GM13977 (cell line): ENCODE results near the gene IL12RB2.
"Not testable (repeated sequence)": the region's sequence is repeated elsewhere in the genome, so short reads cannot be mapped to it uniquely, and the experiment has no call there.

Experiments
- DNase-seq: peaks from one replicate; pipeline ENCODE4 v3.0.0; 2012; ENCODE audit warnings: low spot score
- in situ Hi-C: fragments of 300-500 bp; cut with MboI; formaldehyde crosslinking; loops from one replicate; pipeline ENCODE4 v1.12.0; 2022; ENCODE audit warnings: low sequenced_read_pairs, low pct_unique_long_range_greater_than_20kb, mixed read lengths, inconsistent platforms; ENCODE audit not compliant: unreplicated experiment
- TF ChIP-seq, protein P1 (sequence below): IDR thresholded peaks from 2 replicates; pipeline ENCODE4 v1.5.1; 2012; ENCODE audit warnings: mild to moderate bottlenecking, control low read depth; ENCODE audit not compliant: insufficient read depth; ENCODE audit errors: extremely low read depth, missing control alignments

IL12RB2 gene

DNA sequence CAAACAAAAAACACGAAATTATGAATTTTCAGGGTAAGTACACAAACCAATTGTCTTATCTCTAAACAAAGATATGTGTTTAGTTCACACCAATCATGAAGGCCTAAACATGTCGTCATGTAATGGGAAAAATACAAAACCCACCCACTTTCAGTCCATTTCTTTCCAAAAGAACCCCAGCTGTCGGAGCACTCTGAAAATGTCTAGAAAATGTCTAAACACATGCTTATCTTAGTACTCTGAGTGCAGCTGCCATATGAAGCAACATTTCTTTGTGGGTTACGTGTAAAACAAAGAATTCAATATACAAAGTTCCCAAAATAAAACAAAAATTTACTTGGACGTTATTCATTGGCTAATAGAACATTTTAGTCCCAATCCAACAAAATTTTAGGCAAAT lies 99.8 kb downstream of the IL12RB2 start:
- DNase-seq = no peak
- TF ChIP-seq, protein P1, sequence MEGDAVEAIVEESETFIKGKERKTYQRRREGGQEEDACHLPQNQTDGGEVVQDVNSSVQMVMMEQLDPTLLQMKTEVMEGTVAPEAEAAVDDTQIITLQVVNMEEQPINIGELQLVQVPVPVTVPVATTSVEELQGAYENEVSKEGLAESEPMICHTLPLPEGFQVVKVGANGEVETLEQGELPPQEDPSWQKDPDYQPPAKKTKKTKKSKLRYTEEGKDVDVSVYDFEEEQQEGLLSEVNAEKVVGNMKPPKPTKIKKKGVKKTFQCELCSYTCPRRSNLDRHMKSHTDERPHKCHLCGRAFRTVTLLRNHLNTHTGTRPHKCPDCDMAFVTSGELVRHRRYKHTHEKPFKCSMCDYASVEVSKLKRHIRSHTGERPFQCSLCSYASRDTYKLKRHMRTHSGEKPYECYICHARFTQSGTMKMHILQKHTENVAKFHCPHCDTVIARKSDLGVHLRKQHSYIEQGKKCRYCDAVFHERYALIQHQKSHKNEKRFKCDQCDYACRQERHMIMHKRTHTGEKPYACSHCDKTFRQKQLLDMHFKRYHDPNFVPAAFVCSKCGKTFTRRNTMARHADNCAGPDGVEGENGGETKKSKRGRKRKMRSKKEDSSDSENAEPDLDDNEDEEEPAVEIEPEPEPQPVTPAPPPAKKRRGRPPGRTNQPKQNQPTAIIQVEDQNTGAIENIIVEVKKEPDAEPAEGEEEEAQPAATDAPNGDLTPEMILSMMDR = no peak
- in situ Hi-C loops = no loop called here

GRCh38 chr1:67408148-67408547 lies 100.5 kb downstream of the IL12RB2 start:
- in situ Hi-C loops = no loop called here
- DNase-seq = no peak

DNA sequence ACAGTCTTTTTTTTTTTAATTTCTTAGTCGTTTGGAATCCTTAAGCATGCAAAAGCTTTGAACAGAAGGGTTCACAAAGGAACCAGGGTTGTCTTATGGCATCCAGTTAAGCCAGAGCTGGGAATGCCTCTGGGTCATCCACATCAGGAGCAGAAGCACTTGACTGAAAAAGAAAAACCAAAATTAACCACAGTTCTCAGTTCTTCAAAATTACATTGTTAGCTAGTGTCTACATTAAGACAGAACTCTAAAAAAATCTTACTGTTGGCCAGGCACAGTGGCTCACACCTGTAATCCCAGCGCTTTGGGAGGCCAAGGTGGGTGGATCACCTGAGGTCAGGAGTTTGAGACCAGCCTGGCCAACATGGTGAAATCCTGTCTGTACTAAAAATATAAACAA lies 105.4 kb downstream of the IL12RB2 start:
- in situ Hi-C loops, DNase-seq: not testable (repeated sequence)

More at GRCh38 chr1:67408148-67408547, 100.5 kb downstream of the IL12RB2 start:
- TF ChIP-seq, protein P1 = no peak

DNA sequence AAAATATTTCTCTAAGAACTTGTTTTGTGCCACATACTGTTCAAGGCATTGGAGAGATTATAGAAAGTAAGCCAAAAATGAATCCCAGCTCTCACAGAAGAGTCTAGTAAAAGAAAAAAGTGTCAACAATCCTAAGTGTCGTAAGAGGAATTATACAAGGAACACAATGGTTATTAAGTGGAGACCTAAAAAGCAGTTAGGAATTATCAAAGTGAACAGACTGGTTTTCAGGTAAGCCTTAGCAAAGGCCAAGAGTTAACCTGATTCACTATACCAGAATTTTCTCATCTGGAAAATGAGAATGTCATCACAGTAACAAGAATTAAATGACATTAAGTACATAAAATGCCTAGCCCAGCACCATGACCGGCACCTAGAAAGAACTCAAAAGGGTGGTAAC lies 106.9 kb downstream of the IL12RB2 start:
- in situ Hi-C loops = no loop called here
- TF ChIP-seq, protein P1 = no peak
- no peak for DNase-seq

- DNase-seq = no peak
- in situ Hi-C loops = no loop called here
- TF ChIP-seq, protein P1 = no peak
These were observed 107.4 kb downstream of the IL12RB2 start for GRCh38 chr1:67415041-67415440.

DNA sequence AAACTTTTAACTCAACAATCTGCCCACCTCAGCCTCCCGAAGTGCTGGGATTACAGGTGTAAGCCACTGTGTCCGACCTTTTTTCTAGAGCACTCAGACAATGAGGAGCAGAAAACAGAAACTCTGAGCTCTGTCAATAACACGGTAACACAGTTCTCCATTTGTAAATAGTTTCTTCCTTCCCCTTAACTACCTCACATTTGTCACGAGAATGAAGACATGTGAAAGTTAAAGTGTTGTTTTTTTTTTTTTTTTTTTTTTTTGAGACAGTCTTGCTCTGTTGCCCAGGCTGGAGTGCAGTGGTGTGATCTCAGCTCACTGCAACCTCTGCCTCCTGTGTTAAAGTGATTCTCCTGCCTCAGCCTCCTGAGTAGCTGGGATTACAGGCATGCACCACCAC lies 110.1 kb downstream of the IL12RB2 start:
- in situ Hi-C loops, DNase-seq: not testable (repeated sequence)

DNA sequence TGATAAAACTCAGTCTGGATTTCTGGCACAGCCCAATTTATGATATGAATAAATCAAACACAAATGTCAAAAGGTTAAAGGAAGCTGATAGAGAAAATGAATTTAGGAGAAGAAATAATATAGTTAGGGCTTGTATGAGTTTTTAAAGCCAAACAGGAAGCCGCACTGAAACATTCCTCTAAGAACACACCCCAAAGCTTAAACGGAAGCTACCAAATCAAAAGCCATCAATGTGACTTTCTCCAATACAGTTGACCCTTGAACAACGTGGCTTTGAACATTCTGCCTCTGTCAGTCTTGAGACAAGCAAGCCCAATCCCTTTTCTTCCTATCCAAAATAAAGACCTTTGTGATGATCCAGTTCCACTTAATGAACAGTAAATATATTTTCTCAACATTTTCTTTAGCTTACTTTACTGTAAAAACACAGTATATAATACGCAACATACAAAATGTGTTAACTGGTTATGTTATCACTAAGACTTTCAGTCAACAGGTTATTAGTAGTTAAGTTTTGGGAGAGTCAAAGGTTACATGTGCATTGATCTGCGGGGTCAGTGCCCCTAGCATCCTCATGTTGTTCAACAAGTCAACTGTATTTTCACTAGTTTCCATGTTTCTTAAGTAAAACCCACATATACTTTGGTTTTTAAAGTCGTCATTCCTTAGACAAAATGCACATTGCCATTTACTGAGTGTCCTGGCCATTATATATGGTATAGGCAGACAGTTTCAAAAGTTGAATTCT lies 111.3 kb downstream of the IL12RB2 start:
- DNase-seq = no peak
- in situ Hi-C loops = no loop called here
- TF ChIP-seq, protein P1 = no peak
